B cell (primary cell): Measurements from ENCODE around the gene STT3B. TPM values are rescaled to one million over a fixed set of nuclear protein-coding genes. Genes with fewer than 3 reads are reported as not detected.
A peak's percentile ranks its signal among the peaks of the same experiment; 100 is the strongest.

Source experiments
- ATAC-seq: fragments of 200-7000 bp; cut with Tn5 transposase; one replicate; pipeline ENCODE4 v1.10.0; 2021; ENCODE audit warnings: low read depth, mild to moderate bottlenecking, moderate number of reproducible peaks, moderate library complexity
- CTCF ChIA-PET: fragments of 350-600 bp; sonication (Branson Sonifier 250); formaldehyde crosslinking; loops from one replicate; lab custom pipeline; 2021; ENCODE audit warnings: antibody characterized with exemption, inconsistent platforms; lab: Charles Lee
- POLR2A ChIA-PET: fragments of 350-600 bp; sonication (Branson Sonifier 250); formaldehyde crosslinking; loops from one replicate; lab custom pipeline; 2021; ENCODE audit warnings: antibody characterized with exemption; lab: Charles Lee
- DNase-seq: peaks from one replicate; pipeline ENCODE4 v3.0.0; 2013
- H2AFZ ChIP-seq: 2 replicates; pipeline ENCODE4 v1.6.1; 2012; ENCODE audit warnings: mild to moderate bottlenecking, low read depth, low read length; ENCODE audit not compliant: insufficient read depth, poor library complexity, severe bottlenecking
- H3K27ac ChIP-seq, 2 donors: 1 replicate in 1 of 2; 2 replicates in 1 of 2; pipeline ENCODE4 v1.5.1; 2012 to 2013; ENCODE audit warnings: low read length in 2 of 2, mild to moderate bottlenecking in 2 of 2, moderate library complexity in 1 of 2
- H3K27me3 ChIP-seq, 4 experiments: fragments of 200-600 bp in 1 of 4; sonication (generic) in 1 of 4; replicated peaks in 1 of 4; 1 replicate in 2 of 4; 2 replicates in 2 of 4; pipeline versions ENCODE4 v1.6.1 to v1.7.0; 2013 to 2016; ENCODE audit warnings: low read length in 3 of 4, mild to moderate bottlenecking in 2 of 4, mixed read lengths in 1 of 4, moderate library complexity in 1 of 4; ENCODE audit not compliant: insufficient read depth in 4 of 4, control insufficient read depth in 3 of 4; ENCODE audit errors: control extremely low read depth in 1 of 4
- H3K36me3 ChIP-seq, 2 experiments: replicated peaks in 1 of 2; 1 replicate in 1 of 2; 2 replicates in 1 of 2; pipeline versions ENCODE4 v1.6.1 to v1.7.1; 2013; ENCODE audit warnings: low read length in 1 of 2; ENCODE audit not compliant: insufficient read depth in 2 of 2, control insufficient read depth in 1 of 2; ENCODE audit errors: control extremely low read depth in 1 of 2, extremely low read depth in 1 of 2
- H3K4me1 ChIP-seq, 2 donors: fragments of 200-600 bp in 1 of 2; sonication (generic) in 1 of 2; 1 replicate in 1 of 2; 2 replicates in 1 of 2; pipeline versions ENCODE4 v1.5.1 to v1.6.1; 2013 to 2017; ENCODE audit warnings: low read length in 2 of 2; ENCODE audit not compliant: control insufficient read depth in 2 of 2, insufficient read depth in 2 of 2
- H3K4me2 ChIP-seq: replicated peaks from 2 replicates; pipeline ENCODE3; 2012; ENCODE audit warnings: mild to moderate bottlenecking, low read depth, low read length; ENCODE audit not compliant: poor library complexity, severe bottlenecking
- H3K4me3 ChIP-seq, 5 experiments: fragments of 200-600 bp in 1 of 5; sonication (generic) in 1 of 5; 1 replicate in 3 of 5; 2 replicates in 2 of 5; pipeline versions ENCODE4 v1.5.1 to v1.7.0; 2011 to 2016; ENCODE audit warnings: low read length in 4 of 5, mild to moderate bottlenecking in 4 of 5, low read depth in 2 of 5, control low read depth in 1 of 5, moderate library complexity in 1 of 5; ENCODE audit not compliant: insufficient read depth in 1 of 5; ENCODE audit errors: control extremely low read depth in 1 of 5, extremely low read depth in 1 of 5
- H3K79me2 ChIP-seq: fragments of 200-600 bp; sonication (generic); one replicate; pipeline ENCODE4 v1.6.0; 2016; ENCODE audit warnings: low read length; ENCODE audit not compliant: control insufficient read depth, insufficient read depth
- H3K9ac ChIP-seq: fragments of 200-600 bp; sonication (generic); 2 replicates; pipeline ENCODE4 v1.6.1; 2017; ENCODE audit warnings: mild to moderate bottlenecking, low read length, moderate library complexity
- H3K9me3 ChIP-seq, 3 donors: one replicate each; pipeline versions ENCODE4 v1.6.1 to v1.7.1; 2013; ENCODE audit warnings: low read length in 2 of 3; ENCODE audit not compliant: control insufficient read depth in 2 of 3, insufficient read depth in 1 of 3; ENCODE audit errors: control extremely low read depth in 1 of 3
- H4K20me1 ChIP-seq: 2 replicates; pipeline ENCODE4 v1.6.0; 2012; ENCODE audit warnings: mild to moderate bottlenecking, low read length; ENCODE audit not compliant: insufficient read depth, control insufficient read depth, poor library complexity, severe bottlenecking
- H3K27ac Mint-ChIP-seq: one replicate; pipeline ENCODE4 v1.8.0; 2021; ENCODE audit warnings: mixed read lengths
- H3K27me3 Mint-ChIP-seq: one replicate; pipeline ENCODE4 v1.8.0; 2021; ENCODE audit warnings: mixed read lengths
- H3K4me1 Mint-ChIP-seq: one replicate; pipeline ENCODE4 v1.8.0; 2021; ENCODE audit warnings: mixed read lengths
- H3K4me3 Mint-ChIP-seq: one replicate; pipeline ENCODE4 v1.8.0; 2021; ENCODE audit warnings: mixed read lengths
- H3K9me3 Mint-ChIP-seq: one replicate; pipeline ENCODE4 v1.8.0; 2022; ENCODE audit warnings: mixed read lengths; ENCODE audit not compliant: insufficient read depth
- CTCF ChIP-seq: fragments of 200-600 bp; IDR thresholded peaks from one replicate; pipeline ENCODE4 v1.8.0; 2022; ENCODE audit warnings: antibody characterized with exemption, mild to moderate bottlenecking
- EZH2 ChIP-seq: IDR thresholded peaks from 2 replicates; pipeline ENCODE4 v1.6.1; 2012; ENCODE audit warnings: borderline replicate concordance, low read depth, mild to moderate bottlenecking, moderate library complexity, low read length; ENCODE audit not compliant: insufficient read depth, poor library complexity, severe bottlenecking
- WGBS: methylation state at CpG from one replicate; pipeline ENCODE4 v1.1.5; 2013; ENCODE audit warnings: missing lambda C conversion rate; ENCODE audit not compliant: insufficient coverage; 5-methylcytosine and 5-hydroxymethylcytosine counted together
- intact Hi-C: fragments of 100-400 bp; cut with micrococcal nuclease; formaldehyde crosslinking; loops from one replicate; pipeline ENCODE4 v1.10.0; 2022
- polyA plus RNA-seq: library from polyadenylated mRNA; depleted of rRNA; stranded (reverse); fragments of >200 nt; gene quantifications from 2 replicates; pipeline ENCODE4 v1.2.3, GENCODE V29; 2012
- total RNA-seq, 2 donors: library from RNA; stranded (reverse); fragments of 120-200 nt in 1 of 2; gene quantifications; 1 replicate in 1 of 2; 2 replicates in 1 of 2; pipeline versions ENCODE4 v1.2.3 to v1.2.4, GENCODE V29; 2013 to 2022

The STT3B gene
- total and polyA plus RNA-seq, 2 donors (not counting 1 experiment from before 2014, with no cell fraction given): 35.4 to 79.2 TPM

- ChIA-PET POLR2A (no interaction called here), CTCF (no interaction called here)
- Mint-ChIP-seq H3K9me3 (peaks cover 12% of the 10 kb centered on the region), H3K4me1 (peaks cover 64% of the 10 kb centered on the region), H3K4me3 (no peak overlapping the region), H3K27me3 (no peaks in the 10 kb centered on the region), H3K27ac (no peak overlapping the region)
- no CpG with 5 or more reads among the region's 2 CpGs for WGBS
- ATAC-seq: no peak
- peaks cover 49% of the 10 kb centered on the region for H4K20me1 ChIP-seq
- no peak overlapping the region for H2AFZ ChIP-seq
- no peaks in the 10 kb centered on the region for H3K36me3 ChIP-seq
- no peak overlapping the region for H3K27ac ChIP-seq
- H3K27me3 ChIP-seq: no peaks in the 10 kb centered on the region
- peaks cover 100% of the 10 kb centered on the region for H3K79me2 ChIP-seq
- peaks cover 16 to 20% (median 19%) of the 10 kb centered on the region in 3 donors for H3K9me3 ChIP-seq
- intact Hi-C loops: no loop called here
- no peak for DNase-seq
- H3K4me1 ChIP-seq: peaks cover 13 to 29% of the 10 kb centered on the region in 2 donors
- H3K4me3 ChIP-seq: no peak overlapping the region
- TF ChIP-seq CTCF: no peak
- no peak for TF ChIP-seq EZH2
- H3K4me2 ChIP-seq: no peak overlapping the region
- H3K9ac ChIP-seq: no peak overlapping the region
Measured at GRCh38 chr3:31559872-31560534, 27.3 kb downstream of the STT3B start.

GRCh38 chr3:31561891-31562290 lies 29.2 kb downstream of the STT3B start:
- Histone ChIP-seq H3K4me2 (peak overlapping the region; percentile 24), H3K4me1 (peaks cover 19 to 32% of the 10 kb centered on the region in 2 donors), H3K9ac (no peak overlapping the region), H3K79me2 (peaks cover 100% of the 10 kb centered on the region), H4K20me1 (peaks cover 42% of the 10 kb centered on the region), H3K9me3 (peaks cover 11 to 20% (median 19%) of the 10 kb centered on the region in 3 donors), H3K4me3 (no peak overlapping the region), H3K36me3 (no peaks in the 10 kb centered on the region), H3K27me3 (no peaks in the 10 kb centered on the region), H3K27ac (no peak overlapping the region), H2AFZ (no peak overlapping the region)
- POLR2A ChIA-PET: no interaction called here
- TF ChIP-seq CTCF (no peak), EZH2 (no peak)
- H3K4me3 Mint-ChIP-seq: no peak overlapping the region
- WGBS: 91% methylated on average over 4 of the region's 5 CpGs
- no peak for DNase-seq
- no peaks in the 10 kb centered on the region for H3K27me3 Mint-ChIP-seq
- peaks cover 9% of the 10 kb centered on the region for H3K9me3 Mint-ChIP-seq
- no peak overlapping the region for H3K27ac Mint-ChIP-seq
- ATAC-seq: no peak
- peaks cover 66% of the 10 kb centered on the region for H3K4me1 Mint-ChIP-seq
- intact Hi-C loops: loop anchor here (1.0 kb wide), 1 partner anchor 8 kb away; no protein-coding TSS in a partner anchor
- CTCF ChIA-PET: interaction anchor here (1.1 to 1.8 kb wide), 2 partner anchors 9 to 26 kb away, joined by 3 to 5 read pairs; no protein-coding TSS in a partner anchor
